Upper lobe of left lung (tissue), 4 donors: ENCODE measurements around the gene ALAD.

Source experiments
- POLR2A ChIP-seq, 4 donors: fragments of 450-650 bp; IDR thresholded peaks; one replicate each; pipeline ENCODE4 v1.5.1; 2016 to 2017; ENCODE audit warnings: antibody characterized with exemption in 4 of 4, mild to moderate bottlenecking in 2 of 4
- POLR2AphosphoS5 ChIP-seq, 2 donors: sonication (generic); formaldehyde crosslinking; IDR thresholded peaks; one replicate each; pipeline ENCODE4 v1.5.1; 2017; ENCODE audit warnings: antibody characterized with exemption in 2 of 2
- TF ChIP-seq, protein P1 (sequence below), 6 experiments: fragments of 450-650 bp in 4 of 6; fragments of 200-600 bp in 2 of 6; sonication (generic) in 2 of 6; IDR thresholded peaks; one replicate each; pipeline ENCODE4 v1.5.1; 2016 to 2019; ENCODE audit warnings: antibody characterized with exemption in 6 of 6

DNA sequence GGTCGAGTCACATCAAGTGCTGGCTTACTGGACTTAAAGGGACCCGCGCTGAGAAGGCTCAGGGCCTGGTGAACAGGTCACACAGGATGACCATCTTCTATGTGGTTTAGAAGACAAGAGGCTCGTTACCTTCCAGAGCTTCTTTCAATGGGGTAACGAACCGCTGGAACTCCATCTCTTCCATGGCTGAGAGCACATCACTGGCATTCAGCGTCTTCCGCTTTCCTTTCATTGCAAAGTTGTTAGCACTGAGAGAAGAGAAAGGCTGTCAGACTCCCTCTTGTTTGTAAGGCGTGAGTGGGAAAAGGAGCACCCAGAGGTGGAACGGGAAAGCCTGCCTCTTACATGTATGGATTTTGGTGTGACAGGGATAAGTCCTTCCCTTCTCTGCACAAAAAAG lies 8.4 kb upstream of the ALAD start:
- TF ChIP-seq, protein P1, sequence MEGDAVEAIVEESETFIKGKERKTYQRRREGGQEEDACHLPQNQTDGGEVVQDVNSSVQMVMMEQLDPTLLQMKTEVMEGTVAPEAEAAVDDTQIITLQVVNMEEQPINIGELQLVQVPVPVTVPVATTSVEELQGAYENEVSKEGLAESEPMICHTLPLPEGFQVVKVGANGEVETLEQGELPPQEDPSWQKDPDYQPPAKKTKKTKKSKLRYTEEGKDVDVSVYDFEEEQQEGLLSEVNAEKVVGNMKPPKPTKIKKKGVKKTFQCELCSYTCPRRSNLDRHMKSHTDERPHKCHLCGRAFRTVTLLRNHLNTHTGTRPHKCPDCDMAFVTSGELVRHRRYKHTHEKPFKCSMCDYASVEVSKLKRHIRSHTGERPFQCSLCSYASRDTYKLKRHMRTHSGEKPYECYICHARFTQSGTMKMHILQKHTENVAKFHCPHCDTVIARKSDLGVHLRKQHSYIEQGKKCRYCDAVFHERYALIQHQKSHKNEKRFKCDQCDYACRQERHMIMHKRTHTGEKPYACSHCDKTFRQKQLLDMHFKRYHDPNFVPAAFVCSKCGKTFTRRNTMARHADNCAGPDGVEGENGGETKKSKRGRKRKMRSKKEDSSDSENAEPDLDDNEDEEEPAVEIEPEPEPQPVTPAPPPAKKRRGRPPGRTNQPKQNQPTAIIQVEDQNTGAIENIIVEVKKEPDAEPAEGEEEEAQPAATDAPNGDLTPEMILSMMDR (IDR thresholded peaks at IDR 0.05) = no peak
- TF ChIP-seq POLR2AphosphoS5 (IDR thresholded peaks at IDR 0.05) (no peak), POLR2A (IDR thresholded peaks at IDR 0.05) (no peak)
